IMR-90 (cell line): Measurements from ENCODE around the gene FBXW2. TPM values are rescaled to one million over a fixed set of nuclear protein-coding genes. Genes with fewer than 3 reads are reported as not detected.

ENCODE experiments used
- ATAC-seq: fragments of 200-7000 bp; cut with Tn5 transposase; 2 replicates; pipeline ENCODE4 v1.9.1; 2020; ENCODE audit warnings: low read depth, mild to moderate bottlenecking, moderate library complexity
- BruUV-seq: library from RNA; stranded (reverse); fragments of 400-500 nt; replicated peaks from 2 replicates; lab custom pipeline; 2021; lab: Mats Ljungman, UMichigan
- CTCF ChIA-PET: fragments of 300-600 bp; formaldehyde crosslinking; extraction: SDS; loops from one replicate; lab custom pipeline; 2021; ENCODE audit warnings: antibody characterized with exemption; lab: Yijun Ruan, JAX
- POLR2A ChIA-PET: fragments of 300-600 bp; sonication (Branson Sonifier 250); formaldehyde crosslinking; loops from one replicate; lab custom pipeline; 2022; ENCODE audit warnings: antibody characterized with exemption; ENCODE audit not compliant: unreplicated experiment; lab: Charles Lee
- DNase-seq: peaks from one replicate; pipeline ENCODE4 v3.0.0; 2013
- H2AFZ ChIP-seq: replicated peaks from 2 replicates; pipeline ENCODE3; 2013; ENCODE audit warnings: low read length, mild to moderate bottlenecking; ENCODE audit not compliant: poor library complexity
- H2AK5ac ChIP-seq: 2 replicates; pipeline ENCODE4 v1.6.1; 2013; ENCODE audit warnings: low read depth, low read length, inconsistent platforms
- H2AK9ac ChIP-seq: replicated peaks from 2 replicates; pipeline ENCODE3; 2013; ENCODE audit warnings: mild to moderate bottlenecking, low read depth, low read length, moderate library complexity; ENCODE audit not compliant: poor library complexity
- H2BK120ac ChIP-seq: 2 replicates; pipeline ENCODE4 v1.6.1; 2013; ENCODE audit warnings: low read depth, low read length, inconsistent platforms
- H2BK15ac ChIP-seq: 3 replicates; pipeline ENCODE4 v1.6.1; 2013; ENCODE audit warnings: low read depth, low read length, inconsistent platforms
- H2BK20ac ChIP-seq: 2 replicates; pipeline ENCODE4 v1.6.1; 2013; ENCODE audit warnings: low read depth, mild to moderate bottlenecking, inconsistent platforms, low read length, moderate library complexity
- H2BK5ac ChIP-seq: 2 replicates; pipeline ENCODE4 v1.6.1; 2013; ENCODE audit warnings: mild to moderate bottlenecking, low read depth, low read length, inconsistent platforms; ENCODE audit not compliant: poor library complexity, severe bottlenecking
- H3K14ac ChIP-seq: replicated peaks from 2 replicates; pipeline ENCODE4 v1.6.1; 2013; ENCODE audit warnings: low read depth, low read length, inconsistent platforms
- H3K18ac ChIP-seq: 2 replicates; pipeline ENCODE4 v1.6.1; 2013; ENCODE audit warnings: low read depth, low read length, control low read depth
- H3K23ac ChIP-seq: 2 replicates; pipeline ENCODE4 v1.6.1; 2013; ENCODE audit warnings: low read depth, low read length, inconsistent platforms
- H3K27ac ChIP-seq: 2 replicates; pipeline ENCODE4 v1.5.1; 2013; ENCODE audit warnings: mild to moderate bottlenecking, control low read depth, low read length; ENCODE audit not compliant: insufficient read depth
- H3K27me3 ChIP-seq: 2 replicates; pipeline ENCODE4 v1.6.1; 2013; ENCODE audit warnings: low read length; ENCODE audit not compliant: control insufficient read depth, insufficient read depth
- H3K36me3 ChIP-seq: 2 replicates; pipeline ENCODE4 v1.6.1; 2013; ENCODE audit warnings: low read length, mixed read lengths; ENCODE audit not compliant: control insufficient read depth, insufficient read depth
- H3K4ac ChIP-seq: 2 replicates; pipeline ENCODE4 v1.6.1; 2013; ENCODE audit warnings: low read depth, low read length, inconsistent platforms
- H3K4me1 ChIP-seq: 2 replicates; pipeline ENCODE4 v1.6.1; 2013; ENCODE audit warnings: low read length, mixed read lengths; ENCODE audit not compliant: control insufficient read depth, insufficient read depth
- H3K4me2 ChIP-seq: 2 replicates; pipeline ENCODE4 v1.6.1; 2013; ENCODE audit warnings: low read depth, mild to moderate bottlenecking, control low read depth, low read length, moderate library complexity
- H3K4me3 ChIP-seq: 2 replicates; pipeline ENCODE4 v1.5.1; 2013; ENCODE audit warnings: low read depth, mild to moderate bottlenecking, control low read depth, low read length, moderate library complexity; ENCODE audit not compliant: insufficient read depth
- H3K56ac ChIP-seq: 2 replicates; pipeline ENCODE4 v1.6.1; 2013; ENCODE audit warnings: low read length, inconsistent platforms; ENCODE audit not compliant: insufficient read depth; ENCODE audit errors: extremely low read depth
- H3K79me1 ChIP-seq, 2 experiments: 2 replicates each; pipeline ENCODE4 v1.6.1; 2013; ENCODE audit warnings: low read length in 2 of 2, inconsistent platforms in 1 of 2, low read depth in 1 of 2
- H3K9ac ChIP-seq: 2 replicates; pipeline ENCODE4 v1.6.1; 2013; ENCODE audit warnings: low read depth, low read length, control low read depth
- H3K9me1 ChIP-seq: 2 replicates; pipeline ENCODE4 v1.6.1; 2013; ENCODE audit warnings: low read length, inconsistent platforms; ENCODE audit not compliant: insufficient read depth
- H3K9me3 ChIP-seq: 2 replicates; pipeline ENCODE4 v1.6.1; 2013; ENCODE audit warnings: low read length; ENCODE audit not compliant: control insufficient read depth, insufficient read depth
- H4K20me1 ChIP-seq: 2 replicates; pipeline ENCODE4 v1.6.1; 2013; ENCODE audit warnings: low read length, inconsistent platforms; ENCODE audit not compliant: insufficient read depth
- H4K5ac ChIP-seq: 2 replicates; pipeline ENCODE4 v1.6.1; 2013; ENCODE audit warnings: mild to moderate bottlenecking, low read depth, low read length, control low read depth
- H4K8ac ChIP-seq, 2 experiments: 2 replicates each; pipeline ENCODE4 v1.6.1; 2013; ENCODE audit warnings: low read depth in 2 of 2, low read length in 2 of 2, control low read depth in 1 of 2, inconsistent platforms in 1 of 2
- H4K91ac ChIP-seq: 2 replicates; pipeline ENCODE4 v1.6.1; 2013; ENCODE audit warnings: low read depth, low read length, inconsistent platforms; ENCODE audit not compliant: insufficient read depth
- CEBPB ChIP-seq: IDR thresholded peaks from 2 replicates; pipeline ENCODE4 v1.6.1; 2012; ENCODE audit warnings: low read depth, low read length, improper control_type of control experiment
- FOS ChIP-seq: fragments of 150-350 bp; IDR thresholded peaks from 2 replicates; pipeline ENCODE4 v1.6.1; 2016; ENCODE audit warnings: low read depth, low read length
- MAZ ChIP-seq: IDR thresholded peaks from 2 replicates; pipeline ENCODE4 v1.6.1; 2012; ENCODE audit warnings: low read depth, mild to moderate bottlenecking, low read length, improper control_type of control experiment, moderate library complexity, borderline replicate concordance
- POLR2A ChIP-seq: IDR thresholded peaks from 2 replicates; pipeline ENCODE4 v1.6.1; 2012; ENCODE audit warnings: mild to moderate bottlenecking, low read depth, low read length
- RCOR1 ChIP-seq: IDR thresholded peaks from 2 replicates; pipeline ENCODE4 v1.6.1; 2012; ENCODE audit warnings: mild to moderate bottlenecking, low read length, improper control_type of control experiment; ENCODE audit not compliant: insufficient replicate concordance
- SMC3 ChIP-seq: fragments of 150-350 bp; IDR thresholded peaks from 2 replicates; pipeline ENCODE4 v1.6.1; 2016; ENCODE audit warnings: low read depth, mild to moderate bottlenecking, antibody characterized with exemption, low read length, moderate library complexity
- WGBS, 2 experiments: methylation state at CpG; one replicate each; pipeline versions ENCODE4 v1.1.5 to v1.1.7; 2013; ENCODE audit warnings: missing lambda C conversion rate in 2 of 2; ENCODE audit not compliant: insufficient read length in 1 of 2; ENCODE audit errors: extremely low coverage in 2 of 2; 5-methylcytosine and 5-hydroxymethylcytosine counted together
- dilution Hi-C: fragments of 300-500 bp; cut with HindIII; formaldehyde crosslinking; loops from one replicate; pipeline ENCODE4 v1.14.3; 2018; ENCODE audit warnings: low sequenced_read_pairs; ENCODE audit not compliant: unreplicated experiment
- in situ Hi-C: fragments of 300-500 bp; cut with MboI; formaldehyde crosslinking; loops from 3 replicates; pipeline ENCODE4 v1.14.3; 2019; ENCODE audit warnings: low sequenced_read_pairs, inconsistent platforms, mixed read lengths
- intact Hi-C: fragments of 100-400 bp; cut with micrococcal nuclease; formaldehyde crosslinking; loops from 2 replicates; pipeline ENCODE4 v1.10.0; 2022
- polyA plus RNA-seq, 3 experiments: library from polyadenylated mRNA; depleted of rRNA; stranded (reverse); fragments of >200 nt; gene quantifications; 2 replicates each; pipeline ENCODE4 v1.2.3, GENCODE V29; 2012; ENCODE audit warnings: low replicate concordance in 1 of 3
- total RNA-seq: library from RNA; depleted of rRNA; stranded (reverse); fragments of >200 nt; gene quantifications from 2 replicates; pipeline ENCODE4 v1.2.3, GENCODE V29; 2012
- TF ChIP-seq, protein P1 (sequence below): fragments of 150-350 bp; IDR thresholded peaks from 2 replicates; pipeline ENCODE4 v1.6.1; 2017; ENCODE audit warnings: mild to moderate bottlenecking, antibody characterized with exemption, low read length, low read depth
- TF ChIP-seq, protein P2 (sequence below): conservative IDR thresholded peaks from 2 replicates; pipeline ENCODE4 v1.5.1; 2012; ENCODE audit warnings: mild to moderate bottlenecking, low read depth, low read length, improper control_type of control experiment

FBXW2 gene
- total and polyA plus RNA-seq, 2 of the 4 experiments (the other 2 are of a cell fraction) = 27.1 to 43.5 TPM

DNA sequence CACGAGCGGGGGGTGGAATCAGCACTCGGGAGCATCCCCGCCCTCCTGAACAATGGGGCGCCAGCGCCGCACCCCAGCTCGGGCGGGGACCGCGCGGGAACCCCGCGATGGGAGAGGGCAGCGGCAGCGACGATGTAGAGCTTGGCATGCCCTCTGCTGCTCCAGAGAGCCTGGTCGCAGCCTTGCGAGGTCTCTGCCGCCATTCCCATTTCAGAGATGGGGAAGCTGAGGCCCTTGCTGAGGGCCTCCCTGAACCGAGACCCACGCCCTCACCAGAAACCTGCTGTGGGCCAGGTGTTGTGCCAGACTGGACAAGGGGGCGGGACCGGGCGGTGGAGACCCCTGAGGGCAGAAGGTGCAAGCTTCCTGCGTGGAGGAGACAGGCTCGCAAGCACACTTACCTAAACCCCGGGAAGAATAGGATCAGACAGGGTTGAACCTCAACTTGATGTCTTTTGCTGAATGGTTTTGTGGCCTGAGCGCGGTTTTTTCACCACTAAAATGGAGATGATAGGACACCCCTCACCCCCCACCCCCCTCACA is 78.3 kb downstream of the FBXW2 start:
- Histone ChIP-seq H2AK9ac (peak overlapping the region; percentile 96), H4K91ac (peak overlapping the region; percentile 80), H3K14ac (peak overlapping the region; percentile 72), H3K23ac (peak overlapping the region; percentile 73), H3K27me3 (no peaks in the 10 kb centered on the region), H3K18ac (peak overlapping the region; percentile 59; the same call in 1 of the 2 replicates), H3K36me3 (no peaks in the 10 kb centered on the region), H4K20me1 (no peaks in the 10 kb centered on the region), H3K4me2 (peak overlapping the region; percentile 80), H2BK15ac (no peak overlapping the region), H3K9me1 (no peaks in the 10 kb centered on the region), H3K9me3 (no peaks in the 10 kb centered on the region), H3K56ac (peak overlapping the region; percentile 35; the same call in 1 of the 2 replicates), H2BK20ac (no peak overlapping the region), H2BK120ac (peak overlapping the region; percentile 6), H3K4ac (peak overlapping the region; percentile 76), H3K4me1 (peaks cover 9% of the 10 kb centered on the region), H3K79me1 (peaks cover 5 to 40% of the 10 kb centered on the region in 2 experiments; a peak in 3 of 4 replicates), H3K9ac (peak overlapping the region; percentile 85), H3K4me3 (peak overlapping the region; percentile 61), H2BK5ac (peak overlapping the region; percentile 77), H3K27ac (peak overlapping the region; percentile 84), H4K5ac (peak overlapping the region; percentile 89), H2AK5ac (peak overlapping the region; percentile 77), H2AFZ (peak overlapping the region; percentile 94), H4K8ac (peak overlapping the region; percentile 88 to 89)
- dilution Hi-C loops = no loop called here
- POLR2A ChIA-PET = interaction anchor here (0.6 kb wide), 2 partner anchors 86 to 131 kb away, joined by 3 to 5 read pairs; no protein-coding TSS in a partner anchor
- no TSS peak for BruUV-seq
- no peak for DNase-seq
- TF ChIP-seq MAZ (no peak), RCOR1 (peak; percentile 39), CEBPB (no peak), FOS (no peak), SMC3 (no peak), POLR2A (no peak)
- TF ChIP-seq, protein P1, sequence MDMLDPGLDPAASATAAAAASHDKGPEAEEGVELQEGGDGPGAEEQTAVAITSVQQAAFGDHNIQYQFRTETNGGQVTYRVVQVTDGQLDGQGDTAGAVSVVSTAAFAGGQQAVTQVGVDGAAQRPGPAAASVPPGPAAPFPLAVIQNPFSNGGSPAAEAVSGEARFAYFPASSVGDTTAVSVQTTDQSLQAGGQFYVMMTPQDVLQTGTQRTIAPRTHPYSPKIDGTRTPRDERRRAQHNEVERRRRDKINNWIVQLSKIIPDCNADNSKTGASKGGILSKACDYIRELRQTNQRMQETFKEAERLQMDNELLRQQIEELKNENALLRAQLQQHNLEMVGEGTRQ = no peak
- TF ChIP-seq, protein P2, sequence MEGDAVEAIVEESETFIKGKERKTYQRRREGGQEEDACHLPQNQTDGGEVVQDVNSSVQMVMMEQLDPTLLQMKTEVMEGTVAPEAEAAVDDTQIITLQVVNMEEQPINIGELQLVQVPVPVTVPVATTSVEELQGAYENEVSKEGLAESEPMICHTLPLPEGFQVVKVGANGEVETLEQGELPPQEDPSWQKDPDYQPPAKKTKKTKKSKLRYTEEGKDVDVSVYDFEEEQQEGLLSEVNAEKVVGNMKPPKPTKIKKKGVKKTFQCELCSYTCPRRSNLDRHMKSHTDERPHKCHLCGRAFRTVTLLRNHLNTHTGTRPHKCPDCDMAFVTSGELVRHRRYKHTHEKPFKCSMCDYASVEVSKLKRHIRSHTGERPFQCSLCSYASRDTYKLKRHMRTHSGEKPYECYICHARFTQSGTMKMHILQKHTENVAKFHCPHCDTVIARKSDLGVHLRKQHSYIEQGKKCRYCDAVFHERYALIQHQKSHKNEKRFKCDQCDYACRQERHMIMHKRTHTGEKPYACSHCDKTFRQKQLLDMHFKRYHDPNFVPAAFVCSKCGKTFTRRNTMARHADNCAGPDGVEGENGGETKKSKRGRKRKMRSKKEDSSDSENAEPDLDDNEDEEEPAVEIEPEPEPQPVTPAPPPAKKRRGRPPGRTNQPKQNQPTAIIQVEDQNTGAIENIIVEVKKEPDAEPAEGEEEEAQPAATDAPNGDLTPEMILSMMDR = no peak
- no peak for ATAC-seq
- CTCF ChIA-PET = interaction anchor here (0.8 to 1.0 kb wide), 2 partner anchors 16 to 95 kb away, joined by 3 to 6 read pairs; no protein-coding TSS in a partner anchor
- intact Hi-C loops = no loop called here
- 2% methylated on average over 17 of the region's 30 CpGs; no CpG with 5 or more reads in 1 of the 2 experiments for WGBS, 2 experiments
- in situ Hi-C loops = no loop called here
